NCI-H2107 (cell line): Measurements from ENCODE around the gene PPP2R5A.
A peak's percentile ranks its signal among the peaks of the same experiment; 100 is the strongest.
"Not testable (repeated sequence)": the region's sequence is repeated elsewhere in the genome, so short reads cannot be mapped to it uniquely, and the experiment has no call there.

ENCODE experiments used
- DNase-seq: peaks from one replicate; lab custom pipeline; 2025; lab: John Stamatoyannopoulos, UW

The PPP2R5A gene

GRCh38 chr1:212267460-212267859, 17.8 kb upstream of the PPP2R5A start:
- DNase-seq, result no peak

GRCh38 chr1:212269306-212269705, 15.9 kb upstream of the PPP2R5A start:
- no peak for DNase-seq

- DNase-seq, result no peak
Measured at GRCh38 chr1:212270564-212270963, 14.6 kb upstream of the PPP2R5A start.

DNA sequence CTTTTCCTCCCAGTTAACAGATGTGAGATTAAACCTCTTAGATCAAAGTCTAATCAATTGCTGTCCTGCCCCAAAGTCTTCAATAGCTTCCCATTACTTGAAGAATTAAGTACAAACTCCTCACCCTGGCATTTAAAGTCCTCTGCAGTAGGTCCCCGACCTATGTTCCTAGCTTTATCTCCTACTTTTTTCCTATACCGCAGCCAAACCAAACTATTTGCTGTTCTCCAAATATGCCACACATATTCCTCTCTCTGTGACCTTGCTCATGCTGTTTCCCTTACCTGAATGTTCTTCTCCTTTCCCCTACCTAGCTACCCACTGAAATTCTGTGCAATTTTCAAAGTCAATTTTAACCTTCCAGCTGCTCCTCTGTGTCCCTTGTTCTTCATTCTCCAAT, 14.0 kb upstream of the PPP2R5A start:
- no peak for DNase-seq

- no peak for DNase-seq
Measured at GRCh38 chr1:212271823-212272485, 13.3 kb upstream of the PPP2R5A start.

DNA sequence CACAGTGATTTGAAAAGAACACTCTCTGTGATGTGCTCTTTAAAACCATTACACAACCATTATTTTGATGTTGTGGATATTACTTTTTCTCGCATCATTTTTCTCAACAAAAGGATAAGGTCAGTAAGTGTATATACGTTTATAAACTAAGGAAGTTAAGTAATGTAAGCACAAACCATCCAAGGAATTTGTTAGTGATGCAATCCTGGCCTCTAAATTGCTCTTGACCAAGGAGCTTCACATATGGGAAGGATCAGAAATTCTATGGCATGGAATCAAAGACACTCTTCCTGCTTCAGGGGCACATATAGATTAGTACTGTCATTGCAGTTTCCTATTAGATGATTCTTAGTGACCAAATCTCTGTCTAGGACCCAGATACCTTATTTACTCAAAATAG, 3.6 kb upstream of the PPP2R5A start:
- no peak for DNase-seq

GRCh38 chr1:212283741-212284140, 1.5 kb upstream of the PPP2R5A start:
- no peak for DNase-seq

GRCh38 chr1:212284332-212284743, 872 bp upstream of the PPP2R5A start:
- no peak for DNase-seq

DNA sequence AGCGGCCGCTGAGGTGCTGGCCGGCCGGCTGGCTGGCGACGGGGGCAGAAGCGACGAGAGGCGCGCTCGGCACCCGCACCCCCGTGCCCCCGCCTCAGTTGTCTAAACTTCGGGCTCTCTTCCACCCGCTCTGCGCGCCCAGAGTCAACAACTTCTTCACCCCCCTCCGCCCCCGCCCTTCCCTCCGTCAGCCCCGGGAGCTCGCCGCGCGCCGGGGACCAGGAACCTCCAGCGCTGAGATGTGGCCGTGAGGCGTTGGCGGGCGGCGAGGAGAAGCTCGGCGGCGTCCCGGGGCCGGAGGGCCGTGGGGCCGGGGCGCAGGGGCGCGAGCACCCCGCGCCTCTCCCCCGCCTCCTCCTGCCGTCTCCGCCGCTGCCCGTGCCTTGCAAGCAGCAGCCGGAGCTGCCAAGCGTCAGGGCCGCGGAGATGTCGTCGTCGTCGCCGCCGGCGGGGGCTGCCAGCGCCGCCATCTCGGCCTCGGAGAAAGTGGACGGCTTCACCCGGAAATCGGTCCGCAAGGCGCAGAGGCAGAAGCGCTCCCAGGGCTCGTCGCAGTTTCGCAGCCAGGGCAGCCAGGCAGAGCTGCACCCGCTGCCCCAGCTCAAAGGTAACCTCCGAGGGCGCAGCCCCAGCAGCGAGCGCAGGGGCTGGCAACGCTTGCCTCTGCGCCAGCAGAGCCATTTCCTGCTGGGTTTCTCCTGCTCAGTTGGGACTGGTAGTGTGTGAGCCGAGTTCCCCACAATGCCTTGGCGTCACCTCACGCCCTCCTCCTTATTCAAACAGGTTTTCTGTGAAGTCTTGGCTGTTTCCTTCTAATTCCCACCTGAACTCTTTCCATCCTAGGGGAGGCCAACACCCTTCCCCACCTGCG, 710 bp downstream of the PPP2R5A start:
- peak; percentile 28 for DNase-seq

- DNase-seq, result no peak
Measured at GRCh38 chr1:212286556-212287131, 1.4 kb downstream of the PPP2R5A start.

DNA sequence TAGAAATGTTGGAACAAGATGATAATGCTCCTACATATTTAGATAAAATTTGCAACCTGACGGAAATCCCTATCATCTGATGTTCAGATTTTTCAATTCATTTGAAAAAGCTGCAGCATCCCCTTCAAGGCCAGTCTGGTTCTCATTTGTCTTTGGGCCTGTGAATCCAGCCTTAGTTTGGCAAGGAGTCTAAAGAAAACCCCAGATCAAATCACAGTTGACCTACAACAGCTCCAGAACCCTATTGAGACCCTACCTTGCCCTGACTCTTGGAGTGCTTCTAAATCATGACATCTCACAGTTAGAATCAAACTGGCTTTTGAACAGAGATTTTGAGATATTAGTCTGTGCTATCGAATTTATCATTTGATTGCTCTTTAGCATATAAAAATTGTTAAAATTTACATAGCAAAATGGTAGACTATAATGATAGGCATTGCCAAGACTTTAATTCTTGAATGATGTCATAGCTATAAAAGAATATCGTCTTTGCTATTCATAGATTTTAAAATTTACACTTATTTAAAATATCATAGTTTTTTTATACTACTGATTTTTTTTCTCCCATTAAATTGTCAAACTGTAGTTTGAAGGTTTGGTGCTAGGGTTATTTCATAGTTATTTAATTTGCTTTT, 2.2 kb downstream of the PPP2R5A start:
- DNase-seq, result no peak

DNA sequence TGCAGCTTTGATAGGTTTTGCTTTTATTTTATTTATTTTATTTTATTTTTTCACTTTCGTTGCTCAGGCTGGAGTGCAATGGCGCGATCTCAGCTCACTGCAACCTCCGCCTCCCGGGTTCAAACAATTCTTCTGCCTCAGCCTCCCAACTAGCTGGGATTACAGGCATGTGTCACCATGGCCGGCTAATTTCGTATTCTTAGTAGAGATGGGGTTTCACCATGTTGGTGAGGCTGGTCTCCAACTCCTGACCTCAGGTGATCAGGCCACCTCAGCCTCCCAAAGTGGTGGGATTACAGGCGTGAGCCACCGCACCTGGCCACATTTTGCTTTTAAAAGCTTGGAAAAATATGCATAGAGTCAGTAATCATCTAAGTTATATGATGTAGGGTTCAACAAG, 2.8 kb downstream of the PPP2R5A start:
- DNase-seq, result not testable (repeated sequence)

DNA sequence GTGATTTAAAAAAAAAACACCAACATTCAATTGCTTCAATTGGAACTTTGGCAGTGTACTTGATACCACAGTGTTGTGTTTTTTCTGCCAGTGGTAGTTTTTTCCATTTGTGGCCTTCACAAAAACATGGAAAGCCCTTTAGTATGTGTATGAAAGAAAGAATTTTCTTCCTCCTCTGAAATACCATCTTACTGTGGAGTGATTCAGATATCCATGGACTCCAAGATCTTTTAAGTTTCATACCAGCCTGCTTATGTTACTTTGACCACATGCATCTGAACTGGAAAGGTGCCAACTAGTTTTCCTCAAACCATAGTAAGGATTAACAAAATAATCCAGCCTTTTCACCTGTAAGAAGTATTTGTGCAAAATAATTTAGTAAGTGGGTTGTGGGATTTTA, 3.4 kb downstream of the PPP2R5A start:
- no peak for DNase-seq

DNA sequence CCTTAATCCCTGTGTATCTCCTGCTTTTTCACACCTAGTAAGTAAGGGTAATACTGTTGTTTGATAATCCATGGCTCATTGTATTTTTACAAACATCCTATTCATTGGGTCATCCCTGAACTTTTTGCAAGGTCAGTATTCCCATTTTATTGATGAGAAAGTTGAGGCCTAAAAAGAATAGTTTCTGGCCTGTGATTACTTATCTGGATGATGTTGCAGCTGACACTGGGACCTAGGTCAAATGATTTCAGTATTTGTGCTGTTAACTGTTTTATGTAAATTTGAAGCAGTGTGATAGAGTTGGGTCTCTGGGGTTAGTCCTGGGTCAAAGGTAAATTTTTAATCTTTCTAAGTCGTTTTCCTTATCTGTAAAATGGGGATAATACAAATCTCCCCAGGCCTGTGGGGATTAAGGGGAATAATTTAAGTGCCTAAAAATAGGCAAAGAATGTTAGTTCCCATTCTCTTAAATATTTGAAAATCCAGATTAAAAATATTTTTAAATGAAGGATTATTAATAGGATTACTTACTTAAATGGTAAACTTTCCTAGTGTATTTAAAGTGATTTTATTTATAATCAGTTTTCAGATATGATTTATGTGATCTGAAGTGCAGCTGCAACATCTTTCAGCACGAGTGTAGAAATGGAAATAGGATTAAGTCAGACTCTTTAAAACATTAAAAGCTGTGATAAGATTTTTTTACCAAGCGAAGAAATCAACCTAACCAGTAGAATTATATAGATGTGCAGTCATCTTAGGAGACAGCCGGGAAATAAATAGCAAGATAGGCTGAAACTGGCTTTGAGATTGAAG, 4.3 kb downstream of the PPP2R5A start:
- no peak for DNase-seq

DNA sequence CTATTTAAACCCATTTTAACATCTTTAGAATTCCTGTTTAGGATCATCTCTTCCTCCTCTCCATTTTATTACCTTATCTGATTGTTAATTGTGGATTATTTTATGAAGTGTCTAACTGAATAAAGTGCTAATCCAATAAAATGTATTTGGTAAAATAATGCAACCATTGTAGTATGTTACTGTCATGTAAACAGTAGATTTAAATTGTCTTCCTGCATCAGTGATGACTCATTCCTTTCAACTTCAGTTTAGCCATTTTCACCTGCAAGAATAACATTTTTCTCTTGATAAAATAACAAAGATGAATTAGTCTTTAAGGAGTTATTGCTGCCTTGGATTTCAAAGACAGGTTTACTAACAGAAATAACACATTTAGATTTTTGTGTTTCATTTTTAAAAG, 5.4 kb downstream of the PPP2R5A start:
- no peak for DNase-seq

DNA sequence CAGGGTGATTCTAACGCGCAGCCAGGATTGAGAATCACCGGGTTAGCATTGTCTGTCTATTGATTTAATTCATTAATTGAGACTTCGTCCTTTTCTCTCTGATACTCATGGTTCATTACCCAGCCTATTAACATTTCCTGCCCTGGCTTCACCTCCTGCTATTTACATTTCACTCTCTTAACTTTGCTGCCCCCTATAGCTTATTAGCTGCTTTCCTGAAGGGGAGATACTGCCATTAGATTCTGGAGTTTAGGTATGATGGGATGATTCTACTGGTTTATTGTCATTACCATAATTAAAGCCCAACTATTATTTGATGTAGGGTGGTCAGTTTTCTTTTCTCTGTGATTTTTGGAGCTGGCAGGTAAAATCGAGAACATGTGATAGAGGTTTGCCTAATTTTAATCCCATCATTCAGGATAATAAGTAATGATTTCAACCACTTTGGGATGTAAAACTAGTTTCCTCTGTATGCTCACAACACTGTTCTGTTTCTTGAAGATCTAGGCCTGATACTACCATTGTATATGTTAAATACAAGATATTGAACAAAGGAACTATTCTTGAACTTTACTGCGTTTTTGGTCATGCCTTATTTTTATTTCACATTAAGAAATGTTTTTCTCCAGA, 6.4 kb downstream of the PPP2R5A start:
- DNase-seq, result peak; percentile 26

GRCh38 chr1:212292250-212293105, 7.3 kb downstream of the PPP2R5A start:
- no peak for DNase-seq

DNA sequence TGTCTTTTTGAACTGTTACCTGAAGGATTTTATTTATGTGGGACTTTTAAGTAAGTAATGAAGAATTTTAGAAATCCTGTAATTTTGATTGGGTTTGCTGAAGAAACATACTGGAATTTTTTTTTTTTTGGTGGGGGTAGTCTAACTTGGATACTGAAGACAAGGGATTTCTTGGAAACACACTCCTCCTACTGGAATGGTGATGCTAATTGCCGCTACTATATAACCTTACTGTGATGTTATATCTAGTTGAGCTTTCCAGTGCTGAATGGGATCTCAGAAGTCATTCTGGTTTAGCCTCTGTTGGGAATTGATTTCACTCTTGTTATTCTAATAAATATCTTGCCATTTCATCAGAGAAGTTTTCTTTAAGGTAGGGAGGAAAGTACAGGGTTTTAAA, 8.4 kb downstream of the PPP2R5A start:
- no peak for DNase-seq

GRCh38 chr1:212294983-212295382, 9.8 kb downstream of the PPP2R5A start:
- DNase-seq, result no peak

DNA sequence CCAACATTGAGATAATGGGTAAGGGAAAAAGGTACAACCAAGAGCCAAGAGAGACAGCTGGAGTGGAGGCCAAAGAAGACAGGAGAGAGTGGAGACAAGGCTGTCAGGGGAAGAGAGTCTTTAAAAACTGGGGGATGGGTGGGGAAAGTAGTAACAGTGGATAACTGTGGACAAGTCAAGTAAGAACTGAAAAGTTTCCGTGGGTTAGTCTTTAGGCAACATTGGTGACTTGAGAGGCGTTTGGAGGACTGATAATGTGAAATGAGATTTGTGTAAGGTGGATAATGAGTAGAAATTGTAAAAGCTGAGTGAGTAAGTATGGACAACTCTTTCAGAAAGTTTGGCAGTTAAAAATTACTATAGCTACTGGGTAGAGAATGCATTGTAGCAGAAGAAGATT, 10.4 kb downstream of the PPP2R5A start:
- DNase-seq, result no peak
